Neural cell (in vitro differentiated cells): ENCODE measurements around the gene MZF1. TPM values are rescaled to one million over a fixed set of nuclear protein-coding genes. Genes with fewer than 3 reads are reported as not detected.

Source experiments
- H2AFZ ChIP-seq: fragments of 200-600, 300-800 bp; sonication (generic), shearing (Covaris generic); 2 replicates; pipeline ENCODE4 v1.6.0; 2014; ENCODE audit warnings: low read depth, mild to moderate bottlenecking, antibody characterized with exemption, low read length, moderate library complexity
- H3F3A ChIP-seq: fragments of 200-600 bp; shearing (Covaris generic); 2 replicates; pipeline ENCODE4 v1.6.1; 2016; ENCODE audit warnings: mild to moderate bottlenecking, moderate library complexity, mixed read lengths, antibody characterized with exemption, low read length; ENCODE audit not compliant: insufficient read depth, poor library complexity, severe bottlenecking
- H3K27ac ChIP-seq: fragments of 200-600, 300-800 bp; sonication (generic), shearing (Covaris generic); 2 replicates; pipeline ENCODE4 v1.5.1; 2014; ENCODE audit warnings: mild to moderate bottlenecking, low read length, moderate library complexity
- H3K27me3 ChIP-seq: fragments of 300-800, 200-600 bp; sonication (generic), shearing (Covaris generic); 2 replicates; pipeline ENCODE4 v1.6.0; 2014; ENCODE audit warnings: mild to moderate bottlenecking, low read depth, low read length, moderate library complexity; ENCODE audit not compliant: insufficient read depth
- H3K36me3 ChIP-seq: fragments of 300-800, 200-600 bp; sonication (generic), shearing (Covaris generic); 2 replicates; pipeline ENCODE4 v1.5.1; 2014; ENCODE audit warnings: mild to moderate bottlenecking, antibody characterized with exemption, low read length, moderate library complexity; ENCODE audit not compliant: insufficient read depth
- H3K4me2 ChIP-seq: fragments of 300-800, 200-600 bp; sonication (generic), shearing (Covaris generic); 2 replicates; pipeline ENCODE4 v1.6.0; 2014; ENCODE audit warnings: mild to moderate bottlenecking, low read length
- H3K4me3 ChIP-seq: fragments of 300-800, 200-600 bp; sonication (generic), shearing (Covaris generic); 2 replicates; pipeline ENCODE4 v1.5.1; 2014; ENCODE audit warnings: mild to moderate bottlenecking, low read length, moderate library complexity
- H3K79me2 ChIP-seq: fragments of 200-600 bp; shearing (Covaris generic); replicated peaks from 2 replicates; pipeline ENCODE4 v1.6.0; 2014; ENCODE audit warnings: mild to moderate bottlenecking, low read length, moderate library complexity; ENCODE audit not compliant: insufficient read depth
- H3K9ac ChIP-seq: fragments of 300-800, 200-600 bp; sonication (generic), shearing (Covaris generic); 2 replicates; pipeline ENCODE4 v1.6.1; 2016; ENCODE audit warnings: mild to moderate bottlenecking, low read length, mixed read lengths
- H3K9me2 ChIP-seq: fragments of 200-600 bp; shearing (Covaris generic); 2 replicates; pipeline ENCODE4 v1.6.1; 2016; ENCODE audit warnings: mild to moderate bottlenecking, low read length, mixed read lengths; ENCODE audit not compliant: insufficient read depth
- H3K9me3 ChIP-seq: fragments of 200-600, 300-800 bp; sonication (generic), shearing (Covaris generic); 2 replicates; pipeline ENCODE4 v1.6.1; 2016; ENCODE audit warnings: mild to moderate bottlenecking, mixed run types, low read length, moderate library complexity, mixed read lengths
- H4K20me1 ChIP-seq: fragments of 200-600 bp; shearing (Covaris generic); 2 replicates; pipeline ENCODE4 v1.6.1; 2016; ENCODE audit warnings: mild to moderate bottlenecking, mixed run types; ENCODE audit not compliant: insufficient read depth
- CTCF ChIP-seq: fragments of 450-650 bp; IDR thresholded peaks from 2 replicates; pipeline ENCODE4 v1.5.1; 2014; ENCODE audit warnings: antibody characterized with exemption, mild to moderate bottlenecking, moderate library complexity; ENCODE audit not compliant: poor library complexity, severe bottlenecking
- EP300 ChIP-seq: fragments of 450-650 bp; conservative IDR thresholded peaks from 2 replicates; pipeline ENCODE4 v1.6.1; 2014; ENCODE audit warnings: antibody characterized with exemption, mild to moderate bottlenecking, moderate library complexity; ENCODE audit not compliant: poor library complexity, severe bottlenecking
- EZH2 ChIP-seq: fragments of 200-600, 300-800 bp; shearing (Covaris generic), sonication (generic); IDR thresholded peaks from 2 replicates; pipeline ENCODE4 v1.6.1; 2014; ENCODE audit warnings: antibody characterized with exemption, low read length, borderline replicate concordance, mild to moderate bottlenecking; ENCODE audit not compliant: insufficient read depth, poor library complexity, severe bottlenecking
- MXI1 ChIP-seq: fragments of 450-650 bp; conservative IDR thresholded peaks from 2 replicates; pipeline ENCODE4 v1.6.1; 2014; ENCODE audit warnings: antibody characterized with exemption, mild to moderate bottlenecking; ENCODE audit not compliant: poor library complexity, severe bottlenecking
- POLR2AphosphoS5 ChIP-seq: IDR thresholded peaks from 2 replicates; pipeline ENCODE4 v1.6.1; 2012
- RAD21 ChIP-seq: fragments of 450-650 bp; conservative IDR thresholded peaks from 2 replicates; pipeline ENCODE4 v1.6.1; 2014; ENCODE audit warnings: antibody characterized with exemption, mild to moderate bottlenecking, moderate library complexity
- REST ChIP-seq: IDR thresholded peaks from 2 replicates; pipeline ENCODE4 v1.6.1; 2012; ENCODE audit warnings: borderline replicate concordance
- SMC3 ChIP-seq: fragments of 450-650 bp; conservative IDR thresholded peaks from 2 replicates; pipeline ENCODE4 v1.6.1; 2014; ENCODE audit warnings: antibody characterized with exemption, mild to moderate bottlenecking, moderate library complexity; ENCODE audit not compliant: poor library complexity
- TAF1 ChIP-seq: IDR thresholded peaks from 2 replicates; pipeline ENCODE4 v1.6.1; 2012; ENCODE audit warnings: low read depth
- polyA plus RNA-seq: library from polyadenylated mRNA; depleted of rRNA; stranded (reverse); fragments of >200 nt; gene quantifications from 2 replicates; pipeline ENCODE4 v1.2.3, GENCODE V29; 2014

The MZF1 gene
- polyA plus RNA-seq, 1 donor from 2014 or later = 74.6 TPM

- no peaks in the 10 kb centered on the region for H3K9me2 ChIP-seq
- no peaks in the 10 kb centered on the region for H3K27me3 ChIP-seq
- no peaks in the 10 kb centered on the region for H3K36me3 ChIP-seq
- TF ChIP-seq REST (no peak), MXI1 (no peak), CTCF (no peak), EP300 (no peak), POLR2AphosphoS5 (no peak)
- peaks cover 13% of the 10 kb centered on the region for H3K79me2 ChIP-seq
- H3K9ac ChIP-seq = no peak overlapping the region
- peaks cover 7% of the 10 kb centered on the region for H3F3A ChIP-seq
- H3K9me3 ChIP-seq = no peaks in the 10 kb centered on the region
- H3K4me3 ChIP-seq = no peak overlapping the region
- H3K27ac ChIP-seq = no peak overlapping the region
- no peak overlapping the region for H3K4me2 ChIP-seq
- H4K20me1 ChIP-seq = no peaks in the 10 kb centered on the region
- no peak overlapping the region for H2AFZ ChIP-seq
Observed at GRCh38 chr19:58521651-58522050, 51.5 kb downstream of the MZF1 start.

- no peaks in the 10 kb centered on the region for H3K36me3 ChIP-seq
- TF ChIP-seq CTCF = no peak
- TF ChIP-seq POLR2AphosphoS5 = no peak
- no peak for TF ChIP-seq TAF1
- TF ChIP-seq MXI1 = no peak
- TF ChIP-seq REST = no peak
- TF ChIP-seq EP300 = no peak
- TF ChIP-seq EZH2 = no peak
- TF ChIP-seq RAD21 = no peak
- TF ChIP-seq SMC3 = no peak
- H4K20me1 ChIP-seq = no peaks in the 10 kb centered on the region
- H3K4me2 ChIP-seq = peak overlapping the region; percentile 78
- H3K4me3 ChIP-seq = peak overlapping the region; percentile 92
- peak overlapping the region; percentile 95 for H3K27ac ChIP-seq
- no peaks in the 10 kb centered on the region for H3K27me3 ChIP-seq
- H2AFZ ChIP-seq = peak overlapping the region; percentile 66
- H3K79me2 ChIP-seq = peaks cover 13% of the 10 kb centered on the region
- H3K9ac ChIP-seq = peak overlapping the region; percentile 97
- no peaks in the 10 kb centered on the region for H3K9me2 ChIP-seq
- H3K9me3 ChIP-seq = no peaks in the 10 kb centered on the region
- H3F3A ChIP-seq = peaks cover 7% of the 10 kb centered on the region
Observed at GRCh38 chr19:58520257-58520599, 52.9 kb downstream of the MZF1 start.
